ENCODE results near the gene TARS1.

Gene TARS1

GRCh38 chr5:33457817-33458216 lies 17.1 kb downstream of the TARS1 start:
- ATAC-seq (ENCODE audit: low read depth) (no peak), DNase-seq (ENCODE audit: low spot score in 2 of 2) (no peak)
- Mint-ChIP-seq H3K9me3 (no peaks in the 10 kb centered on the region), H3K36me3 (peaks cover 38% of the 10 kb centered on the region), H3K27ac (no peak overlapping the region), H3K4me3 (no peak overlapping the region), H3K4me1 (no peaks in the 10 kb centered on the region), H3K27me3 (no peaks in the 10 kb centered on the region)

DNA sequence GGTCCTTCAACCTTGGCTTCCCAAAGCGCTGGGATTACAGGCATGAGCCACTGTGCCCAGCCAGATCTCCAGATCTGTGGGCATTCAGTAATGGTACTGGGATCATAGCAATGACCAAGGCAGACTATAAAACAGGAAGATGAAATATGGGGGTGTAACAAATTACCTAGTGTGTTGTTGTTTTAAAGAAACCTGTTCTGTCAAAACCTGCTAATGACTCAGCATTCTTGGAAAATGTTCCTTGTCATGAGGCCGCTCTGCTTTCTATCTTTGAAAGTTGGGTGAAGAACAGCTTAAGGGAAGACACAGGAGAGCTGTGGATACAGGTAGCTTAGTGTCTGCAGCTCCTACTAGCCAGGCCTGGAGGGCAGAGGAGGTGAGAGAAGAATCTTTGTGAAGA lies 19.4 kb downstream of the TARS1 start:
- Mint-ChIP-seq H3K27me3 (no peaks in the 10 kb centered on the region), H3K36me3 (peaks cover 34% of the 10 kb centered on the region), H3K27ac (no peak overlapping the region), H3K9me3 (no peaks in the 10 kb centered on the region), H3K4me3 (no peak overlapping the region), H3K4me1 (no peaks in the 10 kb centered on the region)
- DNase-seq (ENCODE audit: low spot score in 2 of 2) (no peak), ATAC-seq (ENCODE audit: low read depth) (no peak)

GRCh38 chr5:33462456-33462855 lies 21.7 kb downstream of the TARS1 start:
- DNase-seq (ENCODE audit: low spot score in 2 of 2), result no peak
- no peak overlapping the region for H3K27ac Mint-ChIP-seq
- no peak overlapping the region for H3K4me3 Mint-ChIP-seq
- no peaks in the 10 kb centered on the region for H3K4me1 Mint-ChIP-seq
- peaks cover 34% of the 10 kb centered on the region for H3K36me3 Mint-ChIP-seq
- H3K27me3 Mint-ChIP-seq, result no peaks in the 10 kb centered on the region
- ATAC-seq (ENCODE audit: low read depth), result no peak
- H3K9me3 Mint-ChIP-seq, result no peaks in the 10 kb centered on the region

DNA sequence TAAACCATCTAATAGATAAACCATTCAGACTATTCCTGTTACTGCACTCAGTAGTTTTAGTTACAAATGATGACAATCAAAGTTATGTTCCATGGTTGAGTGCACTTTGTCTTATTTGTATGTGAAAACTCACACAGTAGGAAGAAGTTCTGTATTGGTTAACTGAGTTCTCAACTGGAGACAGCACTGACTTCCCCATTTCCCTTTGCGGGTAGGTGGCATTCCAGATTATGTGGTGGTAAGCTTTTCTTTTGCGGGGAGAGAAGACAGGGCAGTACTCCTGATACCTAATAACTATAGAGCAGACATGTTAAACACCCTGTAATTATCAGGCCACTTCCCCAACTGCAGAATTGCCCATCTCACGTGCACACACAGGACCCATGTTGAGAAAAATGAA lies 24.4 kb downstream of the TARS1 start:
- no peak overlapping the region for H3K27ac Mint-ChIP-seq
- H3K4me1 Mint-ChIP-seq, result no peaks in the 10 kb centered on the region
- DNase-seq (ENCODE audit: low spot score in 2 of 2), result no peak
- H3K36me3 Mint-ChIP-seq, result peaks cover 36% of the 10 kb centered on the region
- no peak for ATAC-seq (ENCODE audit: low read depth)
- no peak overlapping the region for H3K4me3 Mint-ChIP-seq
- H3K27me3 Mint-ChIP-seq, result no peaks in the 10 kb centered on the region
- H3K9me3 Mint-ChIP-seq, result no peaks in the 10 kb centered on the region

DNA sequence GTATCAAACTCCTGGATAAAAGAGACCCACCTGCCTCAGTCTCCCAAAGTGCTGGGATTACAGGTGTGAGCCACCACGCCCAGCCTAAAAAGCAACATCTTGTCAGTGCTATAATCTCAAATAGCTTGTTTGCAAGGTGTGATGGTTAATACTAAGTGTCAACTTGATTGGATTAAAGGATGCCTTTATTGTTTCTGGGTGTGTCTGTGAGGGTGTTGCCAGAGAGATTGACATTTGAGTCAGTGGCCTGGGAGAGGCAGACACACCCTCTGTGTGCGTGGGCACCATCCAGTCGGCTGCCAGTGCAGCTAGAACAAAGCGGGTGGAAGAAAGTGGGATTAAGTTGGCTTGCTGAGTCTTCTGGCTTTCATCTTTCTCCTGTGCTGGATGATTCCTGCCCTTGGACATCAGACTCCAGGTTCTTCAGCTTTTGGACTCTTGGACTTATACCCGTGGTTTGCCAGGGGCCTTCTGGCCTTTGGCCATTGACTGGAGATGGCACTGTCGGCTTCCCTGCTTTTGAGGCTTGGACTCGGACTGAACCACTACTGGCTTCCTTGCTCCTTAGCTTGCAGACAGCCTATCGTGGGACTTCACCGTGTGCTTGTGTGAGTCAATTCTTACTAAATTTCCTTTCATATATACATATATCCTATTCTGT lies 28.1 kb downstream of the TARS1 start:
- Mint-ChIP-seq H3K36me3 (peaks cover 44% of the 10 kb centered on the region), H3K9me3 (peaks cover 2% of the 10 kb centered on the region), H3K4me1 (no peaks in the 10 kb centered on the region), H3K27me3 (no peaks in the 10 kb centered on the region), H3K4me3 (no peak overlapping the region), H3K27ac (no peak overlapping the region)
- no peak for DNase-seq (ENCODE audit: low spot score in 2 of 2)
- ATAC-seq (ENCODE audit: low read depth), result no peak

GRCh38 chr5:33470544-33470943 lies 29.8 kb downstream of the TARS1 start:
- Mint-ChIP-seq H3K4me3 (no peak overlapping the region), H3K27me3 (no peaks in the 10 kb centered on the region), H3K27ac (no peak overlapping the region), H3K36me3 (peaks cover 53% of the 10 kb centered on the region), H3K4me1 (peaks cover 3% of the 10 kb centered on the region), H3K9me3 (peaks cover 11% of the 10 kb centered on the region)
- DNase-seq (ENCODE audit: low spot score in 2 of 2), result no peak
- ATAC-seq (ENCODE audit: low read depth), result no peak

DNA sequence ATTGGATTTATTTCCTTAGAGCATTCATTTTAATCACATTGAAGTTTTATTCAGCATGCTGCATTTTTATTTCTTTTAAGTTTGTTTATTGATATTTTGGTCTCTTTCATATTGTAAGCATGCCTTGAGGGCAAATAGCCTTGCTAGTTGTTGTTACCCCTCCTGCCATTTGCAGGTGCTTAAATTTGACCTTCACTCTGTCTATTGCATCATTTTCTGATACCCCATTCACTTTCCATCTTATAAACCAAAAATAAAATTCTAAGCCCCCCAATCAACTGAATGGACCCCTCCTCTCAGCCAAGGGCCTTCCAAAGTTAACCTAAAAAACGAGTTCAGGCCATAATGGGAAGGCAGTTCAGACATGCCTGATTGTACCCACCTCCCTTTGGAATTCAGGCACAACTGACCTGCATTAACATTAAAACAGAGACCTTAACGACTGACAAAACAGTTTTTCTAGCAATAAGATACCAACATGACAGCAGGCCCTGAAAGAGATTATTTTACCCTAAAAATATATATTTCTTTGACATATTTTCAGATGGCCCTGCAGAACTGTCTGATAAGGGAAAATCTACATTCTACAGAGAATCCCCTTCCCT lies 32.1 kb downstream of the TARS1 start:
- Mint-ChIP-seq H3K27me3 (no peaks in the 10 kb centered on the region), H3K4me3 (no peak overlapping the region), H3K4me1 (peaks cover 3% of the 10 kb centered on the region), H3K27ac (no peak overlapping the region), H3K36me3 (peaks cover 57% of the 10 kb centered on the region), H3K9me3 (peaks cover 11% of the 10 kb centered on the region)
- ATAC-seq (ENCODE audit: low read depth) (no peak), DNase-seq (ENCODE audit: low spot score in 2 of 2) (no peak)

- ATAC-seq (ENCODE audit: low read depth) (no peak), DNase-seq (ENCODE audit: low spot score in 2 of 2) (no peak)
- Mint-ChIP-seq H3K27me3 (no peaks in the 10 kb centered on the region), H3K36me3 (peaks cover 54% of the 10 kb centered on the region), H3K4me3 (no peak overlapping the region), H3K27ac (no peak overlapping the region), H3K4me1 (peaks cover 3% of the 10 kb centered on the region), H3K9me3 (peaks cover 11% of the 10 kb centered on the region)
Observed at GRCh38 chr5:33474004-33474403, 33.2 kb downstream of the TARS1 start.

DNA sequence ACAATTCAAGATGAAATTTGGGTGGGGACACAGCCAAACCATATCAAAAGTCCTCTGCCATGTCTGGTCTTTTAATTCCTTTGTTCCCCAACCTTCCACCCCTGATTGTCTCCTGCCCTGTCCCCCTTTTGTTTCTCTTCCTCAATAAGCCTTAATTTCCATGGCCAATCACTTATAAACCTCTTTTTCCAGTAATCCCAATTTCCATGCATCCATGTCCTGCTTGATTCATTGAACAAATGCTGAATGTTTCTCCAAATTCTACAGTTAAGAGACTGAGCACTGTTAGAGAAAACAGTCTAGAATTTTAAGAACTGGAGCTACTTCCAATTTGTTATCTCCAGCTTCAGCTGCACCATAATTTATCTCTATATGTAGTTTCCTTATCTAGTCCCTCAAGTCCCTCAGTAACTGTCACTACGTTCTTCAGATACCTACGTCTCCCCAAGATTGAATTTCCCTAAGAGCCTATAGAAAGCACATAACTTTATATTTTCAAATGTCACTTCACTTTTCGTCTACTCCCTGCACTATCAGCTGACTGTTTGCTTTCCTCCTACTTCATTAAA lies 34.2 kb downstream of the TARS1 start:
- DNase-seq (ENCODE audit: low spot score in 2 of 2) (no peak), ATAC-seq (ENCODE audit: low read depth) (no peak)
- H3K4me3 Mint-ChIP-seq, result no peak overlapping the region
- H3K27me3 Mint-ChIP-seq, result no peaks in the 10 kb centered on the region
- peaks cover 53% of the 10 kb centered on the region for H3K36me3 Mint-ChIP-seq
- H3K27ac Mint-ChIP-seq, result no peak overlapping the region
- peaks cover 3% of the 10 kb centered on the region for H3K4me1 Mint-ChIP-seq
- peaks cover 11% of the 10 kb centered on the region for H3K9me3 Mint-ChIP-seq

DNA sequence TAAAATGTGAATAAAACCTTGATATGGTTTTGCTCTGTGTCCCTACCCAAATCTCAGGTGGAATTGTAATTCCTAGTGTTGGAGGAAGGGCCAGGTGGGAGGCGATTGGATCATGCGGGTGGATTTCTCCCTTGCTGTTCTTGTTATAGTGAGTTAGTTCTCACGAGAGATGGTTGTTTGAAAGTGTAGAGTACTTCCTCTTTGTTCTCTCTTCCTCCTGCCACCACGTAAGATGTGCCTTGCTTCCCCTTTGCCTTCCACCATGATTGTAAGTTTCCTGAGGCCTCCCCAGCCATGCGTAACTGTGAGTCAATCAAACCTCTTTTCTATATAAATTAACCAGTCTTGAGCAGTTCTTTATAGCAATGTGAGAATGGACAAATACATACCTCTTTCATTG lies 34.9 kb downstream of the TARS1 start:
- no peak overlapping the region for H3K4me3 Mint-ChIP-seq
- ATAC-seq (ENCODE audit: low read depth) (no peak), DNase-seq (ENCODE audit: low spot score in 2 of 2) (no peak)
- peaks cover 3% of the 10 kb centered on the region for H3K4me1 Mint-ChIP-seq
- H3K36me3 Mint-ChIP-seq, result peaks cover 47% of the 10 kb centered on the region
- no peaks in the 10 kb centered on the region for H3K27me3 Mint-ChIP-seq
- peaks cover 11% of the 10 kb centered on the region for H3K9me3 Mint-ChIP-seq
- no peak overlapping the region for H3K27ac Mint-ChIP-seq

GRCh38 chr5:33476992-33477391 lies 36.2 kb downstream of the TARS1 start:
- Mint-ChIP-seq H3K36me3 (peaks cover 43% of the 10 kb centered on the region), H3K27ac (no peak overlapping the region), H3K27me3 (no peaks in the 10 kb centered on the region), H3K9me3 (peaks cover 11% of the 10 kb centered on the region), H3K4me3 (no peak overlapping the region), H3K4me1 (peaks cover 3% of the 10 kb centered on the region)
- ATAC-seq (ENCODE audit: low read depth), result no peak
- no peak for DNase-seq (ENCODE audit: low spot score in 2 of 2)

DNA sequence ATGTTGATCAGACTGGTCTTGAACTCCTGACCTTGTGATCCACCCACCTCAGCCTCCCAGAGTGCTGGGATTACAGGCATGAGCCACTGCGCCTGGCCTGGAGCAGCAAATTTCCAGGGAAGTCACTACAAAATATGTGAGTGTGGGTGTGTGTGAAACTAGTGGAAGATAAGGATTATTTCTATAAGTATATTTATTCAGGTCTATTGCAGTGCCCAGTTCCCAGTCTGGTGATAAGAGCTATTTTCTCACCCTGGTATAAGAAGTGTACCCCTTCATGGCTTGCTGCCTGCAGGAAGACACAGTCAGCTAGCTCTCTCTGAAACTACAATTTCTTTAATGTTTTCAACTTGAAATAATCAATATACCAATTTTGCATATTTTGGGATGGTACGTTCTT lies 37.1 kb downstream of the TARS1 start:
- no peak for DNase-seq (ENCODE audit: low spot score in 2 of 2)

DNA sequence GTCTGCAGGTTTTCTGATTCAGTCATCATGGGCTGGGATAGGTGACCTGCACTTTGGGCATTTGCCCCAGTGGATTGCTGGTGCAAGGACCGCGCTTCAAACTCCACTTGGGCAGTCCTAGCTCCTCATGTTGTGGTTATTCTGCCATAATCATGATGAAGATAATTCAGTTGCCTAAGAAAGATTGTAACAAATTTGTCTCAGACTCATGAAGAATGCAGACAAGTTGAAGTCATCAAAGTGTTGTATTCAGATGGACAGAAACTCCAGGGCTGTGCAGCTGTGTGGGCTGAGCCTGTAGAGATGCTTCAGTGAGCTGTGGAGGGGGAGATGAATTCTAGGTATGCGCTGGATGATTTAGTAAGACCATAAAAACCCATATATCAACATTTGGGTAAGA lies 38.5 kb downstream of the TARS1 start:
- DNase-seq (ENCODE audit: low spot score in 2 of 2) (no peak), ATAC-seq (ENCODE audit: low read depth) (no peak)
- Mint-ChIP-seq H3K9me3 (peaks cover 9% of the 10 kb centered on the region), H3K4me1 (peaks cover 3% of the 10 kb centered on the region), H3K27me3 (no peaks in the 10 kb centered on the region), H3K36me3 (peaks cover 24% of the 10 kb centered on the region), H3K27ac (no peak overlapping the region), H3K4me3 (no peak overlapping the region)

More for the DNA sequence above, 37.1 kb downstream of the TARS1 start:
- peaks cover 9% of the 10 kb centered on the region for H3K9me3 Mint-ChIP-seq
- H3K27ac Mint-ChIP-seq, result no peak overlapping the region
- ATAC-seq (ENCODE audit: low read depth), result no peak
- no peak overlapping the region for H3K4me3 Mint-ChIP-seq
- H3K27me3 Mint-ChIP-seq, result no peaks in the 10 kb centered on the region
- H3K36me3 Mint-ChIP-seq, result peaks cover 37% of the 10 kb centered on the region
- peaks cover 3% of the 10 kb centered on the region for H3K4me1 Mint-ChIP-seq

- ATAC-seq (ENCODE audit: low read depth), result no peak
- Mint-ChIP-seq H3K27me3 (no peaks in the 10 kb centered on the region), H3K27ac (no peak overlapping the region), H3K4me1 (no peaks in the 10 kb centered on the region), H3K36me3 (peaks cover 11% of the 10 kb centered on the region), H3K4me3 (no peak overlapping the region), H3K9me3 (no peaks in the 10 kb centered on the region)
- DNase-seq (ENCODE audit: low spot score in 2 of 2), result no peak
Observed at GRCh38 chr5:33480876-33481275, 40.1 kb downstream of the TARS1 start.

DNA sequence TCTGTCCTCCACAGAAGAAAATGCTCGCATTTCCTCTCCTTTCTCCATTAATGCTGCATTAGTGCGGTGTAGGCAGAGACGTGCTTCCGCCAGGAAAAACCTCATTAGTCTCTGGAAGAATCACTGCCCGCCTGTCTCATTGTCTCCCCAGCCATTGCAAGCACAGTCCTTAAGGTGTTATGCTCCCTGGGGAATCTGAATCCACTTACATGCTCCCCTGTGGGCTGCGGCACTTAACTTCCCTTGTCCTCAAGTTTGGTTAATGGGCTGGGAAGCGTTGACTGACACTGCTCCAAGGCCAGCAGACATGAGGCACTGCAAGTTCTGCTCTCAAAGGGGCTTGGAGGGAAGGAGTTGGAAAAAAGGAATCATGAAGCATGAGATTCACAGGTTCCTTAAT lies 41.6 kb downstream of the TARS1 start:
- H3K27ac Mint-ChIP-seq, result no peak overlapping the region
- no peak overlapping the region for H3K4me3 Mint-ChIP-seq
- H3K4me1 Mint-ChIP-seq, result no peaks in the 10 kb centered on the region
- no peak for DNase-seq (ENCODE audit: low spot score in 2 of 2)
- H3K27me3 Mint-ChIP-seq, result no peaks in the 10 kb centered on the region
- no peaks in the 10 kb centered on the region for H3K9me3 Mint-ChIP-seq
- no peak for ATAC-seq (ENCODE audit: low read depth)
- H3K36me3 Mint-ChIP-seq, result peaks cover under 1% of the 10 kb centered on the region

All from memory B cell (primary cell).